Liver (tissue), 9 donors: Measurements from ENCODE around the gene CEACAM19. TPM values are rescaled to one million over a fixed set of nuclear protein-coding genes. Genes with fewer than 3 reads are reported as not detected.

Experiments used
- DNase-seq: peaks from one replicate; pipeline ENCODE4 v3.0.0-alpha.2; 2017; ENCODE audit warnings: low spot score
- H3K27ac ChIP-seq, 2 donors: one replicate each; pipeline ENCODE4 v1.7.0; 2013; ENCODE audit warnings: inconsistent platforms in 2 of 2, low read length in 2 of 2, control low read depth in 1 of 2, low read depth in 1 of 2, mild to moderate bottlenecking in 1 of 2
- H3K27me3 ChIP-seq, 4 donors: one replicate each; pipeline versions ENCODE4 v1.6.1 to v1.7.0; 2013; ENCODE audit warnings: low read length in 3 of 4, inconsistent platforms in 1 of 4, mild to moderate bottlenecking in 1 of 4, moderate library complexity in 1 of 4; ENCODE audit not compliant: control insufficient read depth in 4 of 4, insufficient read depth in 4 of 4
- H3K36me3 ChIP-seq, 4 donors: one replicate each; pipeline versions ENCODE4 v1.6.1 to v1.7.0; 2013; ENCODE audit warnings: low read length in 3 of 4, mild to moderate bottlenecking in 3 of 4, low read depth in 1 of 4, moderate library complexity in 1 of 4; ENCODE audit not compliant: control insufficient read depth in 4 of 4, insufficient read depth in 3 of 4
- H3K4me1 ChIP-seq, 4 donors: one replicate each; pipeline versions ENCODE4 v1.6.1 to v1.7.0; 2013; ENCODE audit warnings: low read length in 3 of 4, mild to moderate bottlenecking in 3 of 4, moderate library complexity in 1 of 4; ENCODE audit not compliant: control insufficient read depth in 4 of 4, insufficient read depth in 4 of 4
- H3K4me3 ChIP-seq, 3 donors: one replicate each; pipeline versions ENCODE4 v1.6.1 to v1.7.0; 2013; ENCODE audit warnings: low read length in 3 of 3, control low read depth in 1 of 3, low read depth in 1 of 3, mild to moderate bottlenecking in 1 of 3
- H3K9ac ChIP-seq, 2 donors: one replicate each; pipeline ENCODE4 v1.7.0; 2013; ENCODE audit warnings: low read length in 2 of 2, mild to moderate bottlenecking in 2 of 2, moderate library complexity in 2 of 2, control low read depth in 1 of 2, low read depth in 1 of 2
- H3K9me3 ChIP-seq, 4 donors: one replicate each; pipeline versions ENCODE4 v1.6.1 to v1.7.0; 2013; ENCODE audit warnings: low read length in 3 of 4; ENCODE audit not compliant: control insufficient read depth in 4 of 4
- EGR1 ChIP-seq, 2 donors: IDR thresholded peaks; 2 replicates each; pipeline ENCODE4 v1.6.1; 2016 to 2018; ENCODE audit warnings: antibody characterized with exemption in 2 of 2, low read depth in 2 of 2
- FOXA1 ChIP-seq: IDR thresholded peaks from 2 replicates; pipeline ENCODE4 v1.6.1; 2016; ENCODE audit warnings: antibody characterized with exemption
- FOXA2 ChIP-seq: IDR thresholded peaks from 2 replicates; pipeline ENCODE4 v1.6.1; 2016; ENCODE audit warnings: antibody characterized with exemption
- GABPA ChIP-seq, 2 donors: IDR thresholded peaks in 1 of 2; conservative IDR thresholded peaks in 1 of 2; 2 replicates each; pipeline ENCODE4 v1.6.1; 2016; ENCODE audit warnings: antibody characterized with exemption in 2 of 2, mild to moderate bottlenecking in 1 of 2, moderate library complexity in 1 of 2
- HNF4G ChIP-seq: IDR thresholded peaks from 2 replicates; pipeline ENCODE4 v1.6.1; 2016; ENCODE audit warnings: antibody characterized with exemption
- JUND ChIP-seq, 2 donors: IDR thresholded peaks; 2 replicates each; pipeline ENCODE4 v1.6.1; 2016; ENCODE audit warnings: antibody characterized with exemption in 2 of 2
- MAX ChIP-seq: IDR thresholded peaks from 2 replicates; pipeline ENCODE4 v1.6.1; 2016; ENCODE audit warnings: antibody characterized with exemption
- NR2F2 ChIP-seq: IDR thresholded peaks from 2 replicates; pipeline ENCODE4 v1.6.1; 2016; ENCODE audit warnings: antibody characterized with exemption
- REST ChIP-seq: IDR thresholded peaks from 2 replicates; pipeline ENCODE4 v1.6.1; 2016; ENCODE audit warnings: antibody characterized with exemption, mild to moderate bottlenecking
- RXRA ChIP-seq, 2 donors: IDR thresholded peaks; 2 replicates each; pipeline ENCODE4 v1.6.1; 2017 to 2018; ENCODE audit warnings: antibody characterized with exemption in 2 of 2, mild to moderate bottlenecking in 1 of 2
- SP1 ChIP-seq: IDR thresholded peaks from 2 replicates; pipeline ENCODE4 v1.6.1; 2018; ENCODE audit warnings: antibody characterized with exemption, mild to moderate bottlenecking
- TAF1 ChIP-seq: conservative IDR thresholded peaks from 2 replicates; pipeline ENCODE4 v1.6.1; 2016; ENCODE audit warnings: antibody characterized with exemption, mild to moderate bottlenecking
- YY1 ChIP-seq: IDR thresholded peaks from 2 replicates; pipeline ENCODE4 v1.6.1; 2016; ENCODE audit warnings: antibody characterized with exemption, mild to moderate bottlenecking
- ZBTB33 ChIP-seq: IDR thresholded peaks from 2 replicates; pipeline ENCODE4 v1.6.1; 2016; ENCODE audit warnings: antibody characterized with exemption
- WGBS: extraction: QIAGEN DNeasy Blood & Tissue Kit; methylation state at CpG from one replicate; pipeline ENCODE4 v1.1.7; 2013; 5-methylcytosine and 5-hydroxymethylcytosine counted together
- polyA plus RNA-seq, 2 donors: library from polyadenylated mRNA; stranded (reverse) in 1 of 2; unstranded in 1 of 2; fragments of 200-250 nt in 1 of 2; fragments of >200 nt in 1 of 2; fragmentation: Nextera tagmentation in 1 of 2; extraction: Ambion mirVana in 1 of 2; gene quantifications; one replicate each; pipeline versions ENCODE4 v1.2.1 to v1.2.3, GENCODE V29; 2013 to 2015
- total RNA-seq, 2 donors: library from RNA; depleted of rRNA; stranded (reverse); fragments of >200 nt; gene quantifications; one replicate each; pipeline ENCODE4 v1.2.3, GENCODE V29; 2014
- TF ChIP-seq, protein P1 (sequence below): fragments of 150-350 bp; IDR thresholded peaks from 2 replicates; pipeline ENCODE4 v1.5.1; 2017; ENCODE audit warnings: improper control_type of control experiment, low read depth, low read length; ENCODE audit not compliant: missing input control
- TF ChIP-seq, protein P2 (sequence below): IDR thresholded peaks from 2 replicates; pipeline ENCODE4 v1.6.1; 2016; ENCODE audit warnings: antibody characterized with exemption
- donor health status: healthy.
- donor health status: healthy.
- donor health status: healthy.
- donor health status: healthy.
- donor health status: healthy.

The CEACAM19 gene
- total and polyA plus RNA-seq, 4 donors = 0.75 to 2.6 (median 1.3) TPM

DNA sequence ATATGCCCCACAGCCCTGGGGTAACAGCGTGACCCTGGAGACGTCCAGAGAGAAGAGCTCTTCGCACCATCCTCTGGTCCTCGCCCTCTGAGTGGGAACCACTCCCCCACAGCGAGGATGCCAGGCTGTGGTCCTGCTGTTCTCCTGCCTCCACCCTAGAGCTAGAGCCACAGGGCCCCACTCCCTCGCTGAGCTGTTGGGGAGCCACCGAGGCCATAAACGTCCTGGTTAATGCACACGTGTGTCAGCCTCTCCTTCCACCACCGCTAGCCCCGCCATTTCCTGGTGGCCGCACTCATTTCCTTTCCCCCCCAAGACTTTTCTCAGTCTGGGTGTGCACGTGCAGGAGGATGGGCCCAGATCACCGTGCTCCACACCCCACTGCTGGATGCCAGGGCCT, 39.2 kb downstream of the CEACAM19 start:
- Histone ChIP-seq H3K27ac (no peak overlapping the region), H3K4me3 (no peak overlapping the region), H3K4me1 (no peaks in the 10 kb centered on the region), H3K27me3 (no peaks in the 10 kb centered on the region), H3K36me3 (peaks cover 0 to 6% (median 4%) of the 10 kb centered on the region in 4 donors), H3K9me3 (peaks cover 0 to 3% (median 0%) of the 10 kb centered on the region in 4 donors), H3K9ac (no peak overlapping the region)
- TF ChIP-seq TAF1 (no peak), MAX (no peak), SP1 (no peak), YY1 (no peak), HNF4G (no peak), FOXA2 (no peak), GABPA (IDR thresholded peaks at IDR 0.05 in 1 of 2, conservative IDR thresholded peaks at IDR 0.05 in 1 of 2) (no peak), NR2F2 (no peak), ZBTB33 (no peak), FOXA1 (no peak), RXRA (IDR thresholded peaks at IDR 0.05) (no peak), JUND (IDR thresholded peaks at IDR 0.05) (no peak), REST (no peak), EGR1 (IDR thresholded peaks at IDR 0.05; ENCODE audit: low read depth in 2 of 2) (no peak)
- TF ChIP-seq, protein P1, sequence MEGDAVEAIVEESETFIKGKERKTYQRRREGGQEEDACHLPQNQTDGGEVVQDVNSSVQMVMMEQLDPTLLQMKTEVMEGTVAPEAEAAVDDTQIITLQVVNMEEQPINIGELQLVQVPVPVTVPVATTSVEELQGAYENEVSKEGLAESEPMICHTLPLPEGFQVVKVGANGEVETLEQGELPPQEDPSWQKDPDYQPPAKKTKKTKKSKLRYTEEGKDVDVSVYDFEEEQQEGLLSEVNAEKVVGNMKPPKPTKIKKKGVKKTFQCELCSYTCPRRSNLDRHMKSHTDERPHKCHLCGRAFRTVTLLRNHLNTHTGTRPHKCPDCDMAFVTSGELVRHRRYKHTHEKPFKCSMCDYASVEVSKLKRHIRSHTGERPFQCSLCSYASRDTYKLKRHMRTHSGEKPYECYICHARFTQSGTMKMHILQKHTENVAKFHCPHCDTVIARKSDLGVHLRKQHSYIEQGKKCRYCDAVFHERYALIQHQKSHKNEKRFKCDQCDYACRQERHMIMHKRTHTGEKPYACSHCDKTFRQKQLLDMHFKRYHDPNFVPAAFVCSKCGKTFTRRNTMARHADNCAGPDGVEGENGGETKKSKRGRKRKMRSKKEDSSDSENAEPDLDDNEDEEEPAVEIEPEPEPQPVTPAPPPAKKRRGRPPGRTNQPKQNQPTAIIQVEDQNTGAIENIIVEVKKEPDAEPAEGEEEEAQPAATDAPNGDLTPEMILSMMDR = no peak
- TF ChIP-seq, protein P2, sequence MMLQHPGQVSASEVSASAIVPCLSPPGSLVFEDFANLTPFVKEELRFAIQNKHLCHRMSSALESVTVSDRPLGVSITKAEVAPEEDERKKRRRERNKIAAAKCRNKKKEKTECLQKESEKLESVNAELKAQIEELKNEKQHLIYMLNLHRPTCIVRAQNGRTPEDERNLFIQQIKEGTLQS = no peak
- DNase-seq = no peak
- 73% methylated on average over 14 of the region's 14 CpGs for WGBS
